ENCODE measurements around the gene ZNF770. TPM values are rescaled to one million over a fixed set of nuclear protein-coding genes. Genes with fewer than 3 reads are reported as not detected.

ZNF770 gene
- total RNA-seq, 1 donor from 2014 or later = 56.1 TPM

DNA sequence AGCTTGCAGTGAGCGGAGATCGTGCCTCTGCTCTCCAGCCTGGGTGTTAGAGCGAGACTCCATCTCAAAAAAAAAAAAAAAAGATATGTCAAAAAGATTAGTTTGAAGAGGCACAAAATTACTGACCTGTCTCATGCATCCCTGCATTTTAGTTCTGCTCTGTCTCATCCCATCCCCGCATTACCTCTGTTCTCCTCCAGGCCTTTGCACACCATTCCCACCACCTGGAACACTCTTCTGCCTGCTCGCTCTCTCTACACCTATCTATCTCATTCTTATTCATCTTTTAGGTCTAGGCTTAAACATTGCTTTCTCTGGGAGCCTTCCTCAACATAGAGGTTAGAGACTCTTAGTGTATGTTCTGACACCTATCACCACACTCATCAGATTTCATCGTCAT, 32.9 kb upstream of the ZNF770 start:
- Histone ChIP-seq H4K20me1 (ENCODE audit: low read depth) (no peaks in the 10 kb centered on the region), H3K79me2 (ENCODE audit: low read depth) (no peaks in the 10 kb centered on the region), H3K9ac (no peak overlapping the region), H3K36me3 (no peaks in the 10 kb centered on the region), H3K4me2 (no peak overlapping the region), H3F3A (ENCODE audit: low read depth) (peaks cover 10% of the 10 kb centered on the region), H2AFZ (replicated peaks) (no peak overlapping the region), H3K4me1 (no peaks in the 10 kb centered on the region), H3K4me3 (no peak overlapping the region), H3K9me3 (ENCODE audit: low read depth) (no peaks in the 10 kb centered on the region), H3K27ac (no peak overlapping the region), H3K27me3 (no peaks in the 10 kb centered on the region)
- Mint-ChIP-seq H3K4me1 (peaks cover 10% of the 10 kb centered on the region), H3K9me3 (no peaks in the 10 kb centered on the region), H3K4me3 (no peak overlapping the region), H3K27ac (no peak overlapping the region), H3K36me3 (no peaks in the 10 kb centered on the region), H3K27me3 (ENCODE audit: insufficient read depth, low read depth) (no peaks in the 10 kb centered on the region)
- TF ChIP-seq, protein P1, sequence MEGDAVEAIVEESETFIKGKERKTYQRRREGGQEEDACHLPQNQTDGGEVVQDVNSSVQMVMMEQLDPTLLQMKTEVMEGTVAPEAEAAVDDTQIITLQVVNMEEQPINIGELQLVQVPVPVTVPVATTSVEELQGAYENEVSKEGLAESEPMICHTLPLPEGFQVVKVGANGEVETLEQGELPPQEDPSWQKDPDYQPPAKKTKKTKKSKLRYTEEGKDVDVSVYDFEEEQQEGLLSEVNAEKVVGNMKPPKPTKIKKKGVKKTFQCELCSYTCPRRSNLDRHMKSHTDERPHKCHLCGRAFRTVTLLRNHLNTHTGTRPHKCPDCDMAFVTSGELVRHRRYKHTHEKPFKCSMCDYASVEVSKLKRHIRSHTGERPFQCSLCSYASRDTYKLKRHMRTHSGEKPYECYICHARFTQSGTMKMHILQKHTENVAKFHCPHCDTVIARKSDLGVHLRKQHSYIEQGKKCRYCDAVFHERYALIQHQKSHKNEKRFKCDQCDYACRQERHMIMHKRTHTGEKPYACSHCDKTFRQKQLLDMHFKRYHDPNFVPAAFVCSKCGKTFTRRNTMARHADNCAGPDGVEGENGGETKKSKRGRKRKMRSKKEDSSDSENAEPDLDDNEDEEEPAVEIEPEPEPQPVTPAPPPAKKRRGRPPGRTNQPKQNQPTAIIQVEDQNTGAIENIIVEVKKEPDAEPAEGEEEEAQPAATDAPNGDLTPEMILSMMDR (IDR thresholded peaks at IDR 0.05) = no peak
- TF ChIP-seq EZH2phosphoT487 (IDR thresholded peaks at IDR 0.05) (no peak), EZH2 (IDR thresholded peaks at IDR 0.05) (no peak)
- no peak for DNase-seq (ENCODE audit: low spot score)

DNA sequence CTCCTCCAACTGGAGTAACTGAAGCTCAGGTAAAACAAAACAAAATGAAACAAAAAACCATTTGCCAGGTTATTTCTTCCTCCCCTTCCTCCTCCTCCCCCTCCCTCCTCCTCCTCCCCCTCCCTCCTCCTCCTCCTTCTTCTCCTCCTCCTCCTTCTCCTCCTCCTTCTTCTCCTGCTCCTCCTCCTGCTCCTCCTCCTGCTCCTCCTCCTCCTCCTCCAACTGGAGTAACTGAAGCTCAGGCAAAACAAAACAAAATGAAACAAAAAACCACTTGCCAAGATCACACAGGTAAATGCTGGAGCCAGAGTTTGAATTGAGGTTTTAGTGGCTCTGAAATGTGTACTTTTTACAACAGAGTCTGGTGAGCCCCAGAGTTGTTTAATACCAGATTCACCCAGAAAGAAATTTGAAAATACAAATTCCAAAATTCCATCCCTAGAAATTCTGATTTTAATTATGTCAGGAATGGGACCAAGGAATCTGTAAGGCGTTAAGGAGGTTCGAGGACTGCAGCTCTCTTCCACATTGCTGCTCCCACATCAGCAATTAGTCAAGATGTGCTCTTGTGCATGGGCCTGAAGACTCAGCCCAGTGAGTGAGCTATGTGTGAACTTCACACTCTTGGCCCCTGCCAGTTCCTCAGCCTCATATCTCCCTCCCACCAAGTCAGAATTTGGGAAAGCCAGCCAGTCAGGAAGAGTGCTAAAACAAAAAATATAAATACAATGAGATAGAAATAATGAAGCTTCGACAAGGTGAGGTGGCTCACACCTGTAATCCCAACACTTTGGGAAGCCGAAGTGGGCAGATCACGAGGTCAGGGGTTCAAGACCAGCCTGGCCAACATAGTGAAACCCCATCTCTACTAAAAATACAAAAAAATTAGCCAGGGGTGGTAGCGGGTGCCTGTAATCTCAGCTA, 31.6 kb upstream of the ZNF770 start:
- TF ChIP-seq, protein P1 (IDR thresholded peaks at IDR 0.05) = no peak
- no peak for TF ChIP-seq EZH2phosphoT487 (IDR thresholded peaks at IDR 0.05)
- no peak for TF ChIP-seq EZH2 (IDR thresholded peaks at IDR 0.05)
- no peaks in the 10 kb centered on the region for H3K27me3 ChIP-seq
- H3K4me2 ChIP-seq = peak overlapping the region; percentile 45
- Mint-ChIP-seq H3K27me3 (ENCODE audit: insufficient read depth, low read depth) (no peaks in the 10 kb centered on the region), H3K4me1 (peaks cover 16% of the 10 kb centered on the region), H3K4me3 (no peak overlapping the region), H3K36me3 (no peaks in the 10 kb centered on the region), H3K27ac (peak overlapping the region; percentile 15), H3K9me3 (no peaks in the 10 kb centered on the region)
- peaks cover 10% of the 10 kb centered on the region for H3F3A ChIP-seq (ENCODE audit: low read depth)
- no peaks in the 10 kb centered on the region for H3K9me3 ChIP-seq (ENCODE audit: low read depth)
- no peaks in the 10 kb centered on the region for H3K4me1 ChIP-seq
- H3K36me3 ChIP-seq = no peaks in the 10 kb centered on the region
- no peak for DNase-seq (ENCODE audit: low spot score)
- no peak overlapping the region for H2AFZ ChIP-seq (replicated peaks)
- no peak overlapping the region for H3K27ac ChIP-seq
- H3K4me3 ChIP-seq = no peak overlapping the region
- H4K20me1 ChIP-seq (ENCODE audit: low read depth) = no peaks in the 10 kb centered on the region
- no peaks in the 10 kb centered on the region for H3K79me2 ChIP-seq (ENCODE audit: low read depth)
- H3K9ac ChIP-seq = no peak overlapping the region

DNA sequence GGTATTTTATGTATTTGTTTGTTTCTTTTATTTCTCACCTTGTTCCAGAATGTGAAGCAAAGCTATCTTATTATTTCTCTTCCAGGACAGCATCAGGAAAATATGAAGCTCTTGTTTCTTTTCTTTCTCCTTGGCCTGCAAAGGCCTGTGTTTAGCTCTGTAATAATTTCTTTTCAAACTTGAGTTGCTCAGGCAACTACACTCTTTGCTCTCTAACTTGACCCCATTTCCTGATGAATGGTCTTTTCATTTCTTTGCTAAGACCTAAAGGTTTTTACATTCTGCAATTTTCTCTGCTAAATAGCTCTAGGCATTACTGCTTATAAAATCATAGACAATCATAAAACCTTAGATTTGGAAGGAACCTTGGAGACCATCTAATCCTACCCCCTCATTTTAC, 26.2 kb upstream of the ZNF770 start:
- Histone ChIP-seq H2AFZ (replicated peaks) (no peak overlapping the region), H3K4me3 (no peak overlapping the region), H3K4me2 (no peak overlapping the region), H3K9ac (no peak overlapping the region), H3K79me2 (ENCODE audit: low read depth) (no peaks in the 10 kb centered on the region), H3K4me1 (no peaks in the 10 kb centered on the region), H3K27me3 (no peaks in the 10 kb centered on the region), H4K20me1 (ENCODE audit: low read depth) (no peaks in the 10 kb centered on the region), H3K27ac (no peak overlapping the region), H3F3A (ENCODE audit: low read depth) (peaks cover 3% of the 10 kb centered on the region), H3K36me3 (no peaks in the 10 kb centered on the region), H3K9me3 (ENCODE audit: low read depth) (no peaks in the 10 kb centered on the region)
- H3K4me1 Mint-ChIP-seq = peaks cover 21% of the 10 kb centered on the region
- H3K27ac Mint-ChIP-seq = peak overlapping the region; percentile 83
- H3K36me3 Mint-ChIP-seq = no peaks in the 10 kb centered on the region
- no peak for DNase-seq (ENCODE audit: low spot score)
- no peaks in the 10 kb centered on the region for H3K9me3 Mint-ChIP-seq
- peaks cover 2% of the 10 kb centered on the region for H3K27me3 Mint-ChIP-seq (ENCODE audit: insufficient read depth, low read depth)
- H3K4me3 Mint-ChIP-seq = peak overlapping the region; percentile 30
- TF ChIP-seq EZH2phosphoT487 (IDR thresholded peaks at IDR 0.05) (no peak), EZH2 (IDR thresholded peaks at IDR 0.05) (no peak)
- TF ChIP-seq, protein P1 (IDR thresholded peaks at IDR 0.05) = no peak
